ENCODE results near the gene CDK15.
"Not testable (repeated sequence)": the region's sequence is repeated elsewhere in the genome, so short reads cannot be mapped to it uniquely, and the experiment has no call there.

Gene CDK15

GRCh38 chr2:201790291-201790690 lies 16.0 kb upstream of the CDK15 start:
- FAIRE-seq = no peak

- no peak for FAIRE-seq
Measured at GRCh38 chr2:201790989-201791388, 15.3 kb upstream of the CDK15 start.

- FAIRE-seq = no peak
Measured at GRCh38 chr2:201793631-201794030, 12.7 kb upstream of the CDK15 start.

- no peak for FAIRE-seq
Measured at GRCh38 chr2:201794294-201794693, 12.0 kb upstream of the CDK15 start.

- no peak for FAIRE-seq
Measured at GRCh38 chr2:201795607-201796477, 10.5 kb upstream of the CDK15 start.

GRCh38 chr2:201796478-201796865 lies 9.9 kb upstream of the CDK15 start:
- FAIRE-seq = no peak

GRCh38 chr2:201797175-201797840 lies 9.0 kb upstream of the CDK15 start:
- FAIRE-seq = no peak

GRCh38 chr2:201798252-201798913 lies 8.0 kb upstream of the CDK15 start:
- FAIRE-seq = no peak

GRCh38 chr2:201798914-201799285 lies 7.4 kb upstream of the CDK15 start:
- not testable (repeated sequence) for FAIRE-seq

- FAIRE-seq = no peak
Measured at GRCh38 chr2:201807452-201807999, 1.2 kb downstream of the CDK15 start.

- no peak for FAIRE-seq
Measured at GRCh38 chr2:201808027-201808426, 1.7 kb downstream of the CDK15 start.

- FAIRE-seq = no peak
Measured at GRCh38 chr2:201809633-201810032, 3.3 kb downstream of the CDK15 start.

- FAIRE-seq = not testable (repeated sequence)
Measured at GRCh38 chr2:201810604-201811003, 4.3 kb downstream of the CDK15 start.

GRCh38 chr2:201813996-201814760 lies 7.8 kb downstream of the CDK15 start:
- FAIRE-seq = no peak

GRCh38 chr2:201816657-201817575 lies 10.6 kb downstream of the CDK15 start:
- FAIRE-seq = no peak

- no peak for FAIRE-seq
Measured at GRCh38 chr2:201820383-201821007, 14.2 kb downstream of the CDK15 start.

- no peak for FAIRE-seq
Measured at GRCh38 chr2:201821080-201821479, 14.7 kb downstream of the CDK15 start.

GRCh38 chr2:201824212-201824611 lies 17.9 kb downstream of the CDK15 start:
- no peak for FAIRE-seq

GRCh38 chr2:201827621-201828020 lies 21.3 kb downstream of the CDK15 start:
- no peak for FAIRE-seq

- no peak for FAIRE-seq
Measured at GRCh38 chr2:201828220-201828619, 21.9 kb downstream of the CDK15 start.

GRCh38 chr2:201830666-201831065 lies 24.3 kb downstream of the CDK15 start:
- no peak for FAIRE-seq
